GM06990 (cell line): ENCODE measurements around the gene HPCA.

ENCODE experiments used
- DNase-seq: peaks from one replicate; pipeline ENCODE4 v3.0.0-alpha.2; 2011; ENCODE audit not compliant: insufficient read length; ENCODE audit errors: extremely low read depth
- H3K27me3 ChIP-seq: replicated peaks from 2 replicates; pipeline ENCODE4 v1.6.0; 2011; ENCODE audit warnings: low read length; ENCODE audit not compliant: control insufficient read depth, insufficient read depth
- H3K36me3 ChIP-seq: 2 replicates; pipeline ENCODE4 v1.5.1; 2011; ENCODE audit warnings: low read length; ENCODE audit not compliant: control insufficient read depth, insufficient read depth
- H3K4me3 ChIP-seq: replicated peaks from 2 replicates; pipeline ENCODE4 v1.5.1; 2011; ENCODE audit warnings: low read depth, mild to moderate bottlenecking, control low read depth, low read length
- CTCF ChIP-seq: IDR thresholded peaks from 2 replicates; pipeline ENCODE4 v1.5.1; 2011; ENCODE audit warnings: low read length, control low read depth, mild to moderate bottlenecking, inconsistent platforms; ENCODE audit not compliant: insufficient read depth, poor library complexity, severe bottlenecking

Gene HPCA

GRCh38 chr1:32859915-32860314 lies 26.4 kb upstream of the HPCA start:
- no peaks in the 10 kb centered on the region for H3K27me3 ChIP-seq
- no peak for DNase-seq
- peaks cover 16% of the 10 kb centered on the region for H3K36me3 ChIP-seq
- H3K4me3 ChIP-seq, result no peak overlapping the region
- no peak for TF ChIP-seq CTCF

DNA sequence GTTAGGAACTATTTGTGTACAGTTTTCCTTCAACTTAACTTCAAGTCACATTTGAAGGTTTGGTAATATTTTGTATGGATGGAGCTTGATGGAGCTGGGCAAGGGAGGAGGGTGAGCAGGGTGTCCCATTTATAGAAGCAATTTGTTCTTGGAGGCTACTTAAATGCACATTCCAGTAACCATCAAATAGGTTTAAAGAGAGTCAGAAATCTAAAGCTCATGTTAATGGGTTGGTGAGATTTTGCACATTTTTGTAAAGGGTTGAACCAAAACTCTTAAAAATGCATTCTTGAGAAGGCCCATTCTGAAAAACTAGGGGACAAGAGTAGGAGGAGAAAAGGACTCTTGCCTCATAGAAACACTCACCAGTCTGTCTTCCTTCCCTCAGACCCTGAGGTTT lies 25.7 kb upstream of the HPCA start:
- TF ChIP-seq CTCF, result no peak
- peaks cover 16% of the 10 kb centered on the region for H3K36me3 ChIP-seq
- H3K27me3 ChIP-seq, result no peaks in the 10 kb centered on the region
- DNase-seq, result no peak
- H3K4me3 ChIP-seq, result no peak overlapping the region

DNA sequence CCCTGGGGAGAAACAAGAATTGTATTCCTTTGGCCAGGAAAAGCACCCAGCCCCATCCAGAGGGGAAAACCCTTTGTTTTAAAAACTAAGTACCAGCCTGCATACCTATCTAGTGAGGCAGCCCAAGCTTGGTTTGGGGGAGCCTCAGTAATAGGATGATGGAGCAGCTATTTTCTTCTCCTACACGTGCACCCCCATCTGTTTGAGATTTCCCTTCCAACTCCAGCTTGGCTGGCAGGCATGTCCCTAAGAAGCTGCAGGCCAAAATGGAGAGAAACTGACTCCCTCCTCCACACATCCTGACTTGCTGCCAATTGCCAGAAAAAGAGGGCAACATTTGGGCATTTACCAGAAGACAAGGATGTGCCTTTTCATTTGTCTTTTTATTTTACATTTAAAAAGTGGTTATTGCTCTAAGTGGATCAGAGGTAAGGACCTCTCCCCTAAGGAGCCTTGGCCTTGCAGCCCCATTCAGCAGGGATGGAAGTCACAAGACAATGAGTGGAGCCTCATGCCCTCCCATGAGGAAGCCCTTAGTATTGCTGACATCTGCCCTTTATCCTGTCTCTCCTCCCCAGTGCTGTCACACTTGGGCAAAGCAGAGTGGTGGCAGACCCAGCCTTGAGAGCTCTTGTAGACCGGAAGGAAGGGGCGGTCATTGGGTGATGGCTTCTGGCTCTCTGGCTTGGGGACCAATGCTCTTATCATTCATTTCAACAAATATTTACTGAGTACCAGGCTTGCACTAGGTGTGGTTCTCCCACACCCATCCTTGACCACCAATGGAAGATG lies 24.2 kb upstream of the HPCA start:
- Histone ChIP-seq H3K36me3 (peaks cover 14% of the 10 kb centered on the region), H3K27me3 (no peaks in the 10 kb centered on the region)
- no peak for DNase-seq

DNA sequence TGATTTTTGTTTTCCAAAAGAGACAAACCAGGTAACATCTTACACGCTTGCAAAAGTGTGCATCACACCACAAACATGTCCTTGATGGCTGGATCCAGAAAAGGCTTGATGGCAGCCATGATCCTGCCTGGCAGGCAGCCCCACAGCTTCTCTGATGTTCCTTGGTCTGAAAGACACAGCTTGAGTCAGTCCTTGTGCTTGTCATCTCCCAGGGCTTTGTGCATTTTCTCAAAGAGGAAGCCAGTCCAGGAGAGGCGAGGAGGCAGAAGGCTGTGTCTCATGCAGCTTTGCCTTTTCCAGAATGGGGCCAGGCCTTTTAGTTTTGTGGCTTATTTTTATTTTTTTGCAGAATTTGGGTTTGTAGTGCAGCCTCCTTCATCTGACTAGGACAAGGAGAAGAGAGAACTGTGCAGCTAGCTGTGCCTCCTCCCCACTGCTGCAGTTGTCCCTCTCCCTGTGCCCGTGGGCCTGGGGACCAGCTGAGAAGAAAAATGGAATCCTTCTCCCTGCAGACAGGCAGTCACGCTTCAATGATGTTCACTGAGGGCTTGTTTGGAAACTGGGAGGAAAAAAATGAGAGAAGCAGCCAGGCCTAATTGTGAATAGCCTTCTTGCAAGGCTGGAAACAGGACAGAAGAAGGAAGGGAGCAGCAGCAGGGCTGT lies 22.9 kb upstream of the HPCA start:
- no peak for DNase-seq
- no peaks in the 10 kb centered on the region for H3K27me3 ChIP-seq

More for the DNA sequence above, 24.2 kb upstream of the HPCA start:
- H3K4me3 ChIP-seq, result no peak overlapping the region
- no peak for TF ChIP-seq CTCF

GRCh38 chr1:32863881-32864245 lies 22.4 kb upstream of the HPCA start:
- TF ChIP-seq CTCF, result no peak
- no peak for DNase-seq
- Histone ChIP-seq H3K4me3 (no peak overlapping the region), H3K36me3 (peaks cover 12% of the 10 kb centered on the region), H3K27me3 (no peaks in the 10 kb centered on the region)

More for the DNA sequence above, 22.9 kb upstream of the HPCA start:
- no peak for TF ChIP-seq CTCF
- H3K36me3 ChIP-seq, result peaks cover 12% of the 10 kb centered on the region
- H3K4me3 ChIP-seq, result no peak overlapping the region
